Neuronal stem cell (in vitro differentiated cells): ENCODE measurements around the gene SCNN1B.

Experiments
- DNase-seq: peaks from one replicate; pipeline ENCODE4 v3.0.0-alpha.2; 2013; ENCODE audit warnings: low spot score
- H2AFZ ChIP-seq: one replicate; pipeline ENCODE4 v1.6.1; 2013; ENCODE audit warnings: mild to moderate bottlenecking, low read length, inconsistent platforms
- H2AK5ac ChIP-seq: 2 replicates; pipeline ENCODE4 v1.6.1; 2013; ENCODE audit warnings: low read depth, mild to moderate bottlenecking, inconsistent platforms, low read length, moderate library complexity, mixed read lengths
- H2BK120ac ChIP-seq: 2 replicates; pipeline ENCODE4 v1.6.1; 2013; ENCODE audit warnings: low read depth, mild to moderate bottlenecking, inconsistent platforms, low read length, moderate library complexity, mixed read lengths
- H2BK12ac ChIP-seq: one replicate; pipeline ENCODE4 v1.6.1; 2013; ENCODE audit warnings: low read length, inconsistent platforms
- H2BK15ac ChIP-seq: 2 replicates; pipeline ENCODE4 v1.6.1; 2013; ENCODE audit warnings: mild to moderate bottlenecking, low read length, inconsistent platforms, mixed read lengths
- H2BK5ac ChIP-seq: one replicate; pipeline ENCODE4 v1.6.1; 2013; ENCODE audit warnings: inconsistent platforms, mild to moderate bottlenecking, low read length, moderate library complexity
- H3K14ac ChIP-seq: one replicate; pipeline ENCODE4 v1.6.1; 2013; ENCODE audit warnings: low read length, inconsistent platforms
- H3K18ac ChIP-seq: 2 replicates; pipeline ENCODE4 v1.6.1; 2013; ENCODE audit warnings: low read length, inconsistent platforms
- H3K23ac ChIP-seq: 2 replicates; pipeline ENCODE4 v1.6.1; 2013; ENCODE audit warnings: low read depth, mild to moderate bottlenecking, mixed read lengths, low read length, inconsistent platforms; ENCODE audit not compliant: poor library complexity
- H3K27ac ChIP-seq: replicated peaks from 3 replicates; pipeline ENCODE4 v1.5.1; 2013; ENCODE audit warnings: low read length, inconsistent platforms
- H3K27me3 ChIP-seq, 3 experiments: 2 replicates each; pipeline ENCODE4 v1.6.1; 2013; ENCODE audit warnings: low read length in 3 of 3, mild to moderate bottlenecking in 2 of 3, inconsistent platforms in 1 of 3, low read depth in 1 of 3, mixed read lengths in 1 of 3, moderate library complexity in 1 of 3; ENCODE audit not compliant: control insufficient read depth in 3 of 3, insufficient read depth in 3 of 3
- H3K36me3 ChIP-seq, 2 donors: replicated peaks in 1 of 2; 2 replicates each; pipeline ENCODE4 v1.6.1; 2013; ENCODE audit warnings: low read length in 2 of 2; ENCODE audit not compliant: control insufficient read depth in 2 of 2, insufficient read depth in 2 of 2
- H3K4ac ChIP-seq: 2 replicates; pipeline ENCODE4 v1.6.1; 2013; ENCODE audit warnings: inconsistent platforms, mild to moderate bottlenecking, low read length, moderate library complexity
- H3K4me1 ChIP-seq, 2 donors: 1 replicate in 1 of 2; 2 replicates in 1 of 2; pipeline ENCODE4 v1.6.1; 2013; ENCODE audit warnings: low read length in 2 of 2, low read depth in 1 of 2; ENCODE audit not compliant: control insufficient read depth in 2 of 2, insufficient read depth in 1 of 2
- H3K4me2 ChIP-seq: one replicate; pipeline ENCODE4 v1.6.1; 2013; ENCODE audit warnings: mild to moderate bottlenecking, low read length, inconsistent platforms; ENCODE audit not compliant: insufficient read depth, poor library complexity, severe bottlenecking
- H3K4me3 ChIP-seq, 2 donors: 2 replicates each; pipeline ENCODE4 v1.5.1; 2013; ENCODE audit warnings: low read length in 2 of 2, mild to moderate bottlenecking in 2 of 2, inconsistent platforms in 1 of 2, moderate library complexity in 1 of 2
- H3K79me1 ChIP-seq: one replicate; pipeline ENCODE4 v1.6.1; 2013; ENCODE audit warnings: low read depth, mild to moderate bottlenecking, inconsistent platforms, low read length, moderate library complexity
- H3K9ac ChIP-seq: one replicate; pipeline ENCODE4 v1.6.1; 2013; ENCODE audit warnings: mild to moderate bottlenecking, low read depth, low read length, inconsistent platforms; ENCODE audit not compliant: poor library complexity
- H3K9me3 ChIP-seq, 2 donors: replicated peaks in 1 of 2; 2 replicates each; pipeline versions ENCODE3 to v1.6.1; 2013; ENCODE audit warnings: low read length in 2 of 2, mild to moderate bottlenecking in 2 of 2, inconsistent platforms in 1 of 2, low read depth in 1 of 2, mixed read lengths in 1 of 2, moderate library complexity in 1 of 2; ENCODE audit not compliant: control insufficient read depth in 2 of 2, insufficient read depth in 1 of 2
- H4K8ac ChIP-seq: one replicate; pipeline ENCODE4 v1.6.1; 2013; ENCODE audit warnings: low read depth, mild to moderate bottlenecking, inconsistent platforms, low read length, moderate library complexity
- H4K91ac ChIP-seq: one replicate; pipeline ENCODE4 v1.6.1; 2013; ENCODE audit warnings: low read length, low read depth, mild to moderate bottlenecking, inconsistent platforms; ENCODE audit not compliant: poor library complexity
- WGBS, 2 donors: extraction: QIAGEN DNeasy Blood & Tissue Kit; methylation state at CpG; one replicate each; pipeline ENCODE4 v1.1.7; 2013; ENCODE audit warnings: missing lambda C conversion rate in 2 of 2, mixed read lengths in 1 of 2; ENCODE audit not compliant: insufficient read length in 2 of 2, insufficient replicate concordance in 1 of 2; ENCODE audit errors: extremely low coverage in 2 of 2; 5-methylcytosine and 5-hydroxymethylcytosine counted together

SCNN1B gene

DNA sequence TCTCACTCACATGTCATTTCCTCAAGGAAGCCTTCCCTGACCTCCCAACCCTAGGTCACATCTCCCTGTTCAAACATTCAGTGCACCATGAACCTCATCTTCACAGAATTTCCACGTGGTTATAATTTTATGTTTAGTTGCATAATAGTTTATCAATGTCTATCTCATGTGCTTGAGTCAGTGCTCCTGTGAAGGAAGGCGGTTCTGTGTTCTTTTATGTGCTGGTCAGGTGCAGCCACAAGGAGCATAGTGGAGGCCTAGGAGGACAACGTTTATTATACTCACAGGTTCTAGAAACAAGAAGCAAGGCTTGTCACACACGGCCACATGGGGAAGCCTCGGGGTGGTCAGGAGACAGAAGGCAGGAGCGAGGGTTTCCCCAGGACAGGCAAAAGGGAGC lies 34.5 kb upstream of the SCNN1B start:
- Histone ChIP-seq H4K8ac (no peak overlapping the region), H3K36me3 (no peaks in the 10 kb centered on the region), H2BK12ac (no peak overlapping the region), H2AFZ (no peak overlapping the region), H3K9me3 (no peaks in the 10 kb centered on the region), H2BK120ac (no peak overlapping the region), H4K91ac (no peak overlapping the region), H3K14ac (no peak overlapping the region), H3K4me1 (no peaks in the 10 kb centered on the region), H3K4ac (no peak overlapping the region), H3K4me2 (no peak overlapping the region), H3K18ac (no peak overlapping the region), H3K79me1 (no peaks in the 10 kb centered on the region), H3K23ac (no peak overlapping the region), H3K4me3 (no peak overlapping the region), H3K27ac (no peak overlapping the region), H3K27me3 (no peaks in the 10 kb centered on the region), H2BK15ac (no peak overlapping the region), H2BK5ac (no peak overlapping the region), H2AK5ac (no peak overlapping the region), H3K9ac (no peak overlapping the region)
- DNase-seq: no peak
- no CpG with 5 or more reads among the region's 6 CpGs for WGBS, 2 donors

- H3K4me2 ChIP-seq: no peak overlapping the region
- H2AK5ac ChIP-seq: no peak overlapping the region
- H4K91ac ChIP-seq: no peak overlapping the region
- H3K23ac ChIP-seq: no peak overlapping the region
- H2AFZ ChIP-seq: no peak overlapping the region
- H3K79me1 ChIP-seq: no peaks in the 10 kb centered on the region
- H2BK120ac ChIP-seq: no peak overlapping the region
- H2BK5ac ChIP-seq: no peak overlapping the region
- no peaks in the 10 kb centered on the region for H3K27me3 ChIP-seq
- no peak overlapping the region for H3K27ac ChIP-seq
- H3K14ac ChIP-seq: no peak overlapping the region
- no peaks in the 10 kb centered on the region for H3K4me1 ChIP-seq
- no peak overlapping the region for H3K4me3 ChIP-seq
- DNase-seq: no peak
- H2BK12ac ChIP-seq: no peak overlapping the region
- no peak overlapping the region for H4K8ac ChIP-seq
- no peak overlapping the region for H3K18ac ChIP-seq
- H3K36me3 ChIP-seq: no peaks in the 10 kb centered on the region
- no peak overlapping the region for H3K9ac ChIP-seq
- no peaks in the 10 kb centered on the region for H3K9me3 ChIP-seq
- no peak overlapping the region for H2BK15ac ChIP-seq
- H3K4ac ChIP-seq: no peak overlapping the region
Measured at GRCh38 chr16:23268561-23268960, 33.5 kb upstream of the SCNN1B start.

DNA sequence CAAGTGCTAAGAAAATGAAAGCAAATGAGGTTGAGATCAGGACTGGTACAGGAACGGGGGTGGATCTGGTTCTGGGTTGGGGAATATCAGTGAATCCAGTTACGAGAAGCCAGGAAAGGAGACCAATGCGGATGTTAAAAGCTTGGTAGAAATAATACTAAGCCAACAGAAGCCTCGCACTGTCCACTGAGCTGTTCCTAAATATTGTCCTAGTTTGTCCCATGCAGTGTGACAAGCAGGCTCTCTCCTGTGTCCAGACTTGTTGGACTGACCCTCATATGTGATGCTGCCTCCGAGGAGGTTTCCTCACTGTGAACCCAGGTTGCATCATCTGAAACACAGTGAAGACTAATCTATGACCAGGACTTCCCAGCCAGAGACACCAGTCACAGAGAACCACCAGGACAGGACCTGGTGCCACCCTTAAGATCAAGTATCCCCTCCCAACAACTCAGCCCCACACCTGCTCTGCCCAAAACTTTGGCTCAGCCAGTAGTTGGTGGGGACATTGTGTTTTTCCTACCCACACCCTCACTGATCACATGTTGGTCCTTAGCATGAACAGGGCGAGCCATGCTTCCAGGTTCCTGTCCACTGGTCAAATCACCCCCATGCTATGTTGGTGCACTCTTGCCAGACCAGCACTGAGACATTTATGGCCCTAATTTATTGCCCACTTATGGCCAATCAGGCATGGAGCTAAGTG lies 32.7 kb upstream of the SCNN1B start:
- Histone ChIP-seq H3K27ac (no peak overlapping the region), H4K8ac (no peak overlapping the region), H3K23ac (no peak overlapping the region), H3K9me3 (no peaks in the 10 kb centered on the region), H3K4me2 (no peak overlapping the region), H4K91ac (no peak overlapping the region), H2BK5ac (no peak overlapping the region), H3K4me3 (no peak overlapping the region), H3K14ac (no peak overlapping the region), H3K9ac (no peak overlapping the region), H3K18ac (no peak overlapping the region), H2BK12ac (no peak overlapping the region), H3K36me3 (no peaks in the 10 kb centered on the region), H3K79me1 (no peaks in the 10 kb centered on the region), H2BK120ac (no peak overlapping the region), H2AFZ (no peak overlapping the region), H2BK15ac (no peak overlapping the region), H3K4me1 (no peaks in the 10 kb centered on the region), H3K27me3 (no peaks in the 10 kb centered on the region), H2AK5ac (no peak overlapping the region), H3K4ac (no peak overlapping the region)
- WGBS, 2 donors: no CpG with 5 or more reads among the region's 6 CpGs
- DNase-seq: no peak

DNA sequence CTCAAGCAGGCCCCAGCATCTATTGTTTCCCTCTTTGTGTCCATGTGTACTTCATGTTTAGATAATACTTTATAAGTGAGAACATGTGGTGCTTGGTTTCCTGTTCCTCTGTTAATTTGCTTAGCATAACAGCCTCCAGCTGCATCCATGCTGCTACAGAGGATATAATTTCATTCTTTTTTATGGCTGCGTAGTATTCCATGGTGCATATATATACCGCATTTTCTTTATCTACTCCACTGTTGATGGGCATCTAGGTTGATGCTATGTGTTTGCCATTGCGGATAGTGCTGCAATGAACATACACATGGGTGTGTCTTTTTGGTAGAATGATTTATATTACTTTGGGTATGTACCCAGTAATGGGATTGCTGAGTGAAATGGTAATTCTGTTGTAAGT lies 31.4 kb upstream of the SCNN1B start:
- Histone ChIP-seq H3K27me3 (no peaks in the 10 kb centered on the region), H3K9ac (no peak overlapping the region), H3K18ac (no peak overlapping the region), H3K36me3 (no peaks in the 10 kb centered on the region), H3K4me3 (no peak overlapping the region), H3K79me1 (no peaks in the 10 kb centered on the region), H2BK5ac (no peak overlapping the region), H4K91ac (no peak overlapping the region), H2BK120ac (no peak overlapping the region), H3K4me2 (no peak overlapping the region), H3K27ac (no peak overlapping the region), H3K23ac (no peak overlapping the region), H3K4me1 (no peaks in the 10 kb centered on the region), H3K9me3 (peaks cover 0 to 1% of the 10 kb centered on the region in 2 donors), H3K4ac (no peak overlapping the region), H4K8ac (no peak overlapping the region), H2AK5ac (no peak overlapping the region), H2AFZ (no peak overlapping the region), H3K14ac (no peak overlapping the region), H2BK15ac (no peak overlapping the region), H2BK12ac (no peak overlapping the region)
- no CpG with 5 or more reads among the region's 3 CpGs for WGBS, 2 donors
- DNase-seq: no peak
